ENCODE data around the gene ST7. TPM values are rescaled to one million over a fixed set of nuclear protein-coding genes. Genes with fewer than 3 reads are reported as not detected.

ST7 gene
- total and polyA plus RNA-seq, 2 of the 8 experiments (the other 6 are each of a cell fraction or from before 2014, with no cell fraction given): 16.3 to 18.0 TPM

DNA sequence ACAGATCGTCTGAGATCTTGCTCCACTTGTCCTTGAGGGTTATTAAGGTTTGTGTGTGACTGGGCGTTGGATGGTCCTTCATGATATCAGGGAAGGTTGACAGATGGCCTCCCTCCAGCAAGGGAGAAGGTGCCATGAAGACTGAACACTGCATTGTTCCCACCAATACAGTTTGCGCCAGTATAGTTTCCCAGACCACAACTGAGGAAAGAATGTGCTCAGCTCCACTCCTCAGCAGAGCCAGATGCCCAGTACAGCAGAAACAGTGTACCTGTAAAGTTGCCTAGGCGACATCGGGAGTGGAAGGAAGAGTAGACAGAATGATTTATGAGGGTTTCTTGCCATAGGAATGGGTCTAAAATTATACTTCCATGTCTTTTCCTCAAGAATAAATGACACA is 137.5 kb downstream of the ST7 start:
- Histone ChIP-seq H3K79me1 (ENCODE audit: low read depth, low read length) (no peaks in the 10 kb centered on the region; the same call in 1 of the 2 replicates), H3K18ac (ENCODE audit: extremely low read depth, low read length) (no peak overlapping the region), H3K27me3 (replicated peaks in 1 of 4; ENCODE audit: control insufficient read depth in 3 of 4, extremely low read depth in 1 of 4, insufficient read depth in 3 of 4, low read length in 3 of 4) (no peaks in the 10 kb centered on the region), H4K20me1 (replicated peaks in 1 of 2; ENCODE audit: control insufficient read depth in 1 of 2, insufficient read depth in 2 of 2, low read length in 2 of 2) (peaks cover 1 to 2% of the 10 kb centered on the region in 2 experiments), H4K91ac (replicated peaks; ENCODE audit: insufficient read length, low read length) (no peak overlapping the region), H3K4me2 (ENCODE audit: insufficient read depth in 1 of 2, low read depth in 2 of 2, low read length in 2 of 2) (no peak overlapping the region), H3K23ac (ENCODE audit: insufficient read length) (no peak overlapping the region), H2AK5ac (ENCODE audit: low read depth, low read length) (no peak overlapping the region), H4K5ac (ENCODE audit: insufficient read length, low read depth, low read length) (no peak overlapping the region), H3K79me2 (ENCODE audit: control insufficient read depth in 1 of 2, insufficient read depth in 2 of 2, low read length in 2 of 2) (no peaks in the 10 kb centered on the region; a peak in 1 of 4 replicates), H2BK5ac (ENCODE audit: low read depth, low read length) (no peak overlapping the region), H3K27ac (ENCODE audit: low read depth, low read length) (no peak overlapping the region), H3K4ac (replicated peaks; ENCODE audit: insufficient read length, low read depth, low read length) (no peak overlapping the region), H3K56ac (replicated peaks; ENCODE audit: insufficient read length, low read depth, low read length) (no peak overlapping the region), H4K8ac (ENCODE audit: extremely low read depth, insufficient read depth, low read length) (no peak overlapping the region), H3K9ac (replicated peaks in 1 of 4; ENCODE audit: extremely low read depth in 1 of 4, low read depth in 3 of 4, low read length in 3 of 4) (no peak overlapping the region), H3K23me2 (ENCODE audit: low read depth, low read length) (no peaks in the 10 kb centered on the region), H3K36me3 (ENCODE audit: control insufficient read depth in 2 of 4, insufficient read depth in 4 of 4, low read length in 3 of 4) (no peaks in the 10 kb centered on the region), H2BK120ac (replicated peaks; ENCODE audit: low read depth, low read length) (no peak overlapping the region), H2BK20ac (ENCODE audit: low read length) (no peak overlapping the region), H3K14ac (ENCODE audit: insufficient read length) (no peak overlapping the region), H2BK12ac (ENCODE audit: low read depth, low read length) (no peak overlapping the region), H3K4me1 (replicated peaks in 1 of 4; ENCODE audit: control insufficient read depth in 3 of 4, insufficient read depth in 4 of 4, low read length in 3 of 4) (no peaks in the 10 kb centered on the region), H2BK15ac (ENCODE audit: low read length) (no peak overlapping the region), H3K4me3 (ENCODE audit: extremely low read depth in 1 of 4, insufficient read depth in 2 of 4, low read depth in 3 of 4, low read length in 4 of 4) (no peak overlapping the region), H2AFZ (ENCODE audit: low read length) (no peak overlapping the region), H3K9me3 (ENCODE audit: insufficient read depth in 2 of 2, low read depth in 1 of 2, low read length in 1 of 2) (no peaks in the 10 kb centered on the region)
- POLR2A ChIA-PET (ENCODE audit: partially characterized antibody): no interaction called here
- TF ChIP-seq TEAD4 (IDR thresholded peaks at IDR 0.05; ENCODE audit: low read depth, low read length) (no peak), TAF1 (IDR thresholded peaks at IDR 0.05; ENCODE audit: low read depth, low read length) (no peak), SP1 (IDR thresholded peaks at IDR 0.05; ENCODE audit: low read depth, low read length) (no peak), RNF2 (IDR thresholded peaks at IDR 0.05; ENCODE audit: borderline replicate concordance, low read depth, low read length, missing control alignments, poor library complexity, severe bottlenecking) (no peak), RAD21 (IDR thresholded peaks at IDR 0.05 in 1 of 2, conservative IDR thresholded peaks at IDR 0.05 in 1 of 2; ENCODE audit: low read depth in 2 of 2, low read length in 2 of 2) (no peak)
- TF ChIP-seq, protein P1, sequence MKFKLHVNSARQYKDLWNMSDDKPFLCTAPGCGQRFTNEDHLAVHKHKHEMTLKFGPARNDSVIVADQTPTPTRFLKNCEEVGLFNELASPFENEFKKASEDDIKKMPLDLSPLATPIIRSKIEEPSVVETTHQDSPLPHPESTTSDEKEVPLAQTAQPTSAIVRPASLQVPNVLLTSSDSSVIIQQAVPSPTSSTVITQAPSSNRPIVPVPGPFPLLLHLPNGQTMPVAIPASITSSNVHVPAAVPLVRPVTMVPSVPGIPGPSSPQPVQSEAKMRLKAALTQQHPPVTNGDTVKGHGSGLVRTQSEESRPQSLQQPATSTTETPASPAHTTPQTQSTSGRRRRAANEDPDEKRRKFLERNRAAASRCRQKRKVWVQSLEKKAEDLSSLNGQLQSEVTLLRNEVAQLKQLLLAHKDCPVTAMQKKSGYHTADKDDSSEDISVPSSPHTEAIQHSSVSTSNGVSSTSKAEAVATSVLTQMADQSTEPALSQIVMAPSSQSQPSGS (IDR thresholded peaks at IDR 0.05; ENCODE audit: low read length): no peak
- DNase-seq (ENCODE audit: low read depth in 1 of 2, low spot score in 2 of 2): no peak
- WGBS, 2 experiments (ENCODE audit: extremely low coverage in 1 of 2, insufficient coverage in 1 of 2, insufficient read length in 1 of 2, insufficient replicate concordance in 2 of 2, low coverage in 1 of 2, low lambda C conversion rate in 2 of 2, missing lambda C conversion rate in 1 of 2): 84% methylated on average over 5 of the region's 5 CpGs; no CpG with 5 or more reads in 1 of the 2 experiments
- FAIRE-seq: no peak
- CTCF ChIA-PET (ENCODE audit: partially characterized antibody): interaction anchor here (1.0 kb wide), 1 partner anchor 106 kb away, joined by 3 read pairs; no protein-coding TSS in a partner anchor

Measured in H1 (cell line).